Smooth muscle cell (in vitro differentiated cells): ENCODE measurements around the gene RNU6-1. TPM values are rescaled to one million over a fixed set of nuclear protein-coding genes. Genes with fewer than 3 reads are reported as not detected.
A peak's percentile ranks its signal among the peaks of the same experiment; 100 is the strongest.

ENCODE experiments used
- DNase-seq: peaks from one replicate; lab custom pipeline; 2025; ENCODE audit not compliant: unreplicated experiment; lab: John Stamatoyannopoulos, UW
- H2AFZ ChIP-seq: fragments of 200-600 bp; sonication (generic); 2 replicates; pipeline ENCODE4 v1.6.0; 2016; ENCODE audit warnings: antibody characterized with exemption, low read depth, mild to moderate bottlenecking
- H3F3A ChIP-seq: fragments of 200-600 bp; sonication (generic); 2 replicates; pipeline ENCODE4 v1.6.0; 2017; ENCODE audit warnings: antibody characterized with exemption, low read depth
- H3K27ac ChIP-seq: fragments of 200-600 bp; sonication (generic); 2 replicates; pipeline ENCODE4 v1.5.1; 2016; ENCODE audit warnings: low read depth, mild to moderate bottlenecking
- H3K27me3 ChIP-seq: fragments of 200-600 bp; sonication (generic); 2 replicates; pipeline ENCODE4 v1.6.1; 2016; ENCODE audit warnings: low read depth, mild to moderate bottlenecking
- H3K36me3 ChIP-seq: fragments of 200-600 bp; sonication (generic); 2 replicates; pipeline ENCODE4 v1.5.1; 2016; ENCODE audit warnings: low read depth
- H3K4me1 ChIP-seq: fragments of 200-600 bp; sonication (generic); 2 replicates; pipeline ENCODE4 v1.5.1; 2016; ENCODE audit warnings: low read depth
- H3K4me2 ChIP-seq: fragments of 200-600 bp; sonication (generic); 2 replicates; pipeline ENCODE4 v1.6.0; 2016; ENCODE audit warnings: mild to moderate bottlenecking
- H3K4me3 ChIP-seq: fragments of 200-600 bp; sonication (generic); 2 replicates; pipeline ENCODE4 v1.5.1; 2016; ENCODE audit warnings: mild to moderate bottlenecking
- H3K79me2 ChIP-seq: fragments of 200-600 bp; sonication (generic); 2 replicates; pipeline ENCODE4 v1.6.0; 2016; ENCODE audit warnings: low read depth, mild to moderate bottlenecking
- H3K9ac ChIP-seq: fragments of 200-600 bp; sonication (generic); 2 replicates; pipeline ENCODE4 v1.6.0; 2016; ENCODE audit warnings: low read depth
- H3K9me3 ChIP-seq: fragments of 200-600 bp; sonication (generic); replicated peaks from 2 replicates; pipeline ENCODE4 v1.5.1; 2016; ENCODE audit warnings: low read depth
- H4K20me1 ChIP-seq: fragments of 200-600 bp; sonication (generic); 2 replicates; pipeline ENCODE4 v1.6.0; 2016; ENCODE audit warnings: low read depth
- WGBS: methylation state at CpG from one replicate; pipeline ENCODE4 v1.1.7; 2016; ENCODE audit warnings: low lambda C conversion rate; 5-methylcytosine and 5-hydroxymethylcytosine counted together
- polyA plus RNA-seq: library from polyadenylated mRNA; unstranded; fragments of >200 nt; fragmentation: Nextera tagmentation; extraction: Ambion mirVana; gene quantifications from 2 replicates; pipeline ENCODE4 v1.2.1, GENCODE V29; 2016
- total RNA-seq: library from RNA; depleted of rRNA; stranded (reverse); fragments of >200 nt; gene quantifications from 2 replicates; pipeline ENCODE4 v1.2.3, GENCODE V29; 2014
- TF ChIP-seq, protein P1 (sequence below): fragments of 200-600 bp; sonication (generic); IDR thresholded peaks from 2 replicates; pipeline ENCODE4 v1.5.1; 2017; ENCODE audit warnings: borderline replicate concordance, mild to moderate bottlenecking, antibody characterized with exemption; ENCODE audit not compliant: insufficient read depth, poor library complexity, severe bottlenecking

The RNU6-1 gene
- total and polyA plus RNA-seq, 2 experiments from 2014 or later, result not detected

DNA sequence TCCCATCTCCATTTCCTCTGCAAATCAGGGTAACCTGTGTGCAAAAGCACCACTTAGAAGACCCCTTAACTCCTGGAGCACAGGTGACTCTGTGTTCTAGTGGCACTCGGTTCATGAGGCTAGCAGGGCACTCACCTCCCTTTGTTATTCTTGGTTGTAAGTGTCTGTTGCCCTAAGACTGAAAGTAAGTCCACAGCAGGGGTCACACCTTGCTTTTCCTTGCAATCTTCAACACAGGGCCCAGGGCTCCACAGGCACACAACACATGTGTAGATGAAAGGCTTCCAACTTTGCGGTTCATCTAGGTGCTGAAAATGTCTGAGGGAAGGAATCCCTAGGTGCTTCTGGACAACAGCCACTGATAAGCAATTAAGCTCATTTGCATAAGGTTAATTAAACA, 2.9 kb downstream of the RNU6-1 start:
- WGBS, result 39% methylated on average over 2 of the region's 2 CpGs
- H3K27me3 ChIP-seq, result peaks cover 59% of the 10 kb centered on the region

DNA sequence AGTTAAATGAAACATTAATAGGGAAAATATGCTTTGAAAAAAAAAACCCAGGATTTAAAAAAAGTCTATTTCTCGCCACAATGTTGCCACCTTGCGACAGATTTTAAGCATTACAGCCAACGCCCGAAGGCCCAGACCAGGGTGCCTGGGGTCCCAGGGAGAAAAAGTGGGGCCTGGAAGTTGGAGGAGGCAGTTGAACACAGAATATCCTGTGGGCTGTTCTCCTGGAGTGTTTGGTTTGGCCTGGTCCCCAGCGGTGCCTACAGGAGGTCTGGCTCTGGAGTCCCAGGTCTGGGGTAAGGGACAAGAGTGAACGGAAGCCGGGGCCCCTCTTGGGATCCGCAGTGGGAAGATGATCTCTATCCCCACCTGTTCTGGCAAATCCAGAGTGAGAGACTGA, 3.4 kb downstream of the RNU6-1 start:
- peak overlapping the region; percentile 18 for H2AFZ ChIP-seq
- H3K4me2 ChIP-seq, result peak overlapping the region; percentile 90
- no peak for DNase-seq

More for the DNA sequence above, 2.9 kb downstream of the RNU6-1 start:
- no peaks in the 10 kb centered on the region for H3K9me3 ChIP-seq
- H3K4me3 ChIP-seq, result no peak overlapping the region
- no peaks in the 10 kb centered on the region for H3K36me3 ChIP-seq
- H3F3A ChIP-seq, result no peaks in the 10 kb centered on the region
- H3K79me2 ChIP-seq, result no peaks in the 10 kb centered on the region
- no peak for DNase-seq
- H3K9ac ChIP-seq, result no peak overlapping the region
- no peak overlapping the region for H3K27ac ChIP-seq
- H3K4me2 ChIP-seq, result no peak overlapping the region
- H3K4me1 ChIP-seq, result peaks cover 43% of the 10 kb centered on the region
- no peaks in the 10 kb centered on the region for H4K20me1 ChIP-seq
- H2AFZ ChIP-seq, result no peak overlapping the region
- TF ChIP-seq, protein P1, sequence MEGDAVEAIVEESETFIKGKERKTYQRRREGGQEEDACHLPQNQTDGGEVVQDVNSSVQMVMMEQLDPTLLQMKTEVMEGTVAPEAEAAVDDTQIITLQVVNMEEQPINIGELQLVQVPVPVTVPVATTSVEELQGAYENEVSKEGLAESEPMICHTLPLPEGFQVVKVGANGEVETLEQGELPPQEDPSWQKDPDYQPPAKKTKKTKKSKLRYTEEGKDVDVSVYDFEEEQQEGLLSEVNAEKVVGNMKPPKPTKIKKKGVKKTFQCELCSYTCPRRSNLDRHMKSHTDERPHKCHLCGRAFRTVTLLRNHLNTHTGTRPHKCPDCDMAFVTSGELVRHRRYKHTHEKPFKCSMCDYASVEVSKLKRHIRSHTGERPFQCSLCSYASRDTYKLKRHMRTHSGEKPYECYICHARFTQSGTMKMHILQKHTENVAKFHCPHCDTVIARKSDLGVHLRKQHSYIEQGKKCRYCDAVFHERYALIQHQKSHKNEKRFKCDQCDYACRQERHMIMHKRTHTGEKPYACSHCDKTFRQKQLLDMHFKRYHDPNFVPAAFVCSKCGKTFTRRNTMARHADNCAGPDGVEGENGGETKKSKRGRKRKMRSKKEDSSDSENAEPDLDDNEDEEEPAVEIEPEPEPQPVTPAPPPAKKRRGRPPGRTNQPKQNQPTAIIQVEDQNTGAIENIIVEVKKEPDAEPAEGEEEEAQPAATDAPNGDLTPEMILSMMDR, result no peak

DNA sequence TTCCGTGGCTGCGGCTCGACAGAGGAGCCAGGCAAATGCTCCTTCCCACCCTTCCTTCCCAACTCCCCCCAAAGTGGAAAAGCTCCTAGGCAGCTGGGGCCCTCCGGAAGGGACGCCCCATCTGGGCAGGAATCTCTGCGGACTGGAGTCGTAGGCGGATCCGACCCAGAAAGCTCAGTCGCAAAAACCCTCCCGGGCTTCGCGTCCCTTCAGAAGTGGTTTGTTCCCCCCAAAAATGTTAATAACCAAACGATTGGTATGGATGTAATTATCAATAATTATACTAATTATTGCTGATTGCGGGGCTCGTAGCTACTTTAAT, 3.8 kb downstream of the RNU6-1 start:
- peak overlapping the region; percentile 18 for H2AFZ ChIP-seq
- H3K9ac ChIP-seq, result no peak overlapping the region
- no peaks in the 10 kb centered on the region for H3K79me2 ChIP-seq
- TF ChIP-seq, protein P1, result no peak
- no peak overlapping the region for H3K27ac ChIP-seq
- no peaks in the 10 kb centered on the region for H3K9me3 ChIP-seq
- peak overlapping the region; percentile 90 for H3K4me2 ChIP-seq
- no peaks in the 10 kb centered on the region for H4K20me1 ChIP-seq
- H3K4me3 ChIP-seq, result peak overlapping the region; percentile 45
- H3K4me1 ChIP-seq, result peaks cover 39% of the 10 kb centered on the region
- DNase-seq, result no peak
- peaks cover 68% of the 10 kb centered on the region for H3K27me3 ChIP-seq
- no peaks in the 10 kb centered on the region for H3K36me3 ChIP-seq
- no peaks in the 10 kb centered on the region for H3F3A ChIP-seq
- 6% methylated on average over 16 of the region's 16 CpGs for WGBS

More for the DNA sequence above, 3.4 kb downstream of the RNU6-1 start:
- Histone ChIP-seq H3K36me3 (no peaks in the 10 kb centered on the region), H3K9ac (no peak overlapping the region), H3K79me2 (no peaks in the 10 kb centered on the region), H4K20me1 (no peaks in the 10 kb centered on the region), H3K4me3 (peak overlapping the region; percentile 45), H3K27ac (no peak overlapping the region), H3F3A (no peaks in the 10 kb centered on the region), H3K9me3 (no peaks in the 10 kb centered on the region), H3K27me3 (peaks cover 64% of the 10 kb centered on the region), H3K4me1 (peaks cover 43% of the 10 kb centered on the region)
- WGBS, result 34% methylated on average over 8 of the region's 8 CpGs
- TF ChIP-seq, protein P1, result peak; percentile 76
